GM21447 (cell line): ENCODE results near the gene UBE3C.

ENCODE experiments used
- ATAC-seq: cut with Tn5 transposase; IDR thresholded peaks from one replicate; pipeline ENCODE4 v1.9.1; 2021; ENCODE audit not compliant: unreplicated experiment

UBE3C gene

DNA sequence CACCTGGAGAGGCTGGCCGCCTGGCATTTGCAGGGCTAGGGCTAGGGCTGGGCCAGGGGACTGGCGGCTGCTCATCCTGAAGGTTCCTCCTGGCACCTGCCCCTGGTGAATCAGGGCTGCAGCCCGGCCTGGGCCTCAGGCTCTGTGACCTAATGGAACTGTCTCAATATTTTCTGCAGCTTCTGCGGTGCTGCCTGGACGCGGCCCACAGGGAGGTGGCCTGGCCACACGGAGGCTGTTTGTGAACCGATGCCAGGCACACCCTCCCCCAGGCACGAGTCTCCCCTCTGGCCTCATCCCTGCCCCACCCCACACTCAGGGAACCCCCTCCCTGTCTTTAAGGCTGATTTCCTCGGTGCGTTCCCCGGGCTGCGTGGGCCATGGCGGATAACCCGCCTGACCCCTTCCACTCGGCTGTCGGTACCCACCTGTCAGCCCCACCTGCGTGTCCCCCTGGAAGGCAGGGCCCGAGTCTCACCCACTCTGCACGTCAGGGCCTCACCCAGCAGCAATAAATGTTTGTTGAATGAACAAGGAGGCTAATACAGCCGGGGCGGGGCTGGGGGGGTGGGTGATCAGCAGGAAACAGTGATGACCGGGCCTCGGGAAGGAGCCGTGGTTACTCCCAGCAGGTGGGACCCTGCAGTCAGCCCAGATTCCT lies 143.5 kb downstream of the UBE3C start:
- no peak for ATAC-seq

- no peak for ATAC-seq
These were observed 145.7 kb downstream of the UBE3C start for GRCh38 chr7:157284229-157285014.

- ATAC-seq = no peak
These were observed 152.8 kb downstream of the UBE3C start for GRCh38 chr7:157291404-157292080.

DNA sequence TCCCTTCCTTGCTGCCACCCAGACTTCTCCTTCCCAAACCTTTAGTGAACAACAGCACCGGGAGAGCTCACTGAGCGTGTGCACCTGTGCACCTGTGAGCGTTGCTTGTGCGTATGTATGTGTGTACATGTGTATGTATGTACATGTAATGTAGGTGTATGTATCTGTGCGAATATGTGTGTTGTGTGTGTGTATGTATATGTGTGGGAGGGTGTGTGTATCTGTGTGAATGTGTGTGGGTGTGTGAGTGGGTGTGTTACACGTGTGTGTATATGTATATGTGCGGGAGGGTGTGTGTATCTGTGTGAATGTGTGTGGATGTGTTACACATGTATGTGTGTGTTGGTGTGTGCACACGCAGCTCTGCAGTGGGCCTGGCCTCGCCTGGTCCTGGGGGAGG lies 153.5 kb downstream of the UBE3C start:
- no peak for ATAC-seq

DNA sequence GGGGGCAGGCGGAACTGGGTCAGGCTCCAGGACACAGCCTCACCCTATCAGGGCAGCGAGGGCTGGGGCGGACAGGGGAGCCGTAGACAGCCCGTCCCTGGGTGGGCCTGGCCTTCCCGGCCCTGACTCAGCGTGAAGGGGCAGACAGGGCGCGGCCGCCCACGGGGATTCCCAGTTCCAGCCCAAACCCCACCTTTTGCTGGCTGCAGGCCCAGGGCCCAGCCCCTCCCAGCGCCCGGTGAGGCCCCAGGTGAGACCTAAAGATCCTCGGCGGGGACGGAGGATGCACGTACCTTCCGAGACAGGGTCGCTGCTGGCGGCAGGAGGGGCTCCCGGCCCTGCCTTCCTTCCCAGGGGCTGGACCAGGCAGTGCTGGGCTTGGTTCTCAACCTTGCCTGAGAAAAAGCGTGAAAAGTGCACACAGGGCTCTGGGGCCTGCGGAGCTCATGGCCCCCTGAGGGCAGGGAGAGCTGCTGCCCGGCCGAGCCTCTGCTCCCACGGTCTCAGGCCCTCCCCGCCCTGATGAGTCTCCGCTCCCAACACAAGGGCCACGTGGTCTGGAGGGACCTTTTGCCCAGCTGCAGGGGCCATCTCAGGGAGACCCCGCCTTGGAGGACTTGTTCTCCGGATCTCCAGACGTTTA lies 154.2 kb downstream of the UBE3C start:
- no peak for ATAC-seq

DNA sequence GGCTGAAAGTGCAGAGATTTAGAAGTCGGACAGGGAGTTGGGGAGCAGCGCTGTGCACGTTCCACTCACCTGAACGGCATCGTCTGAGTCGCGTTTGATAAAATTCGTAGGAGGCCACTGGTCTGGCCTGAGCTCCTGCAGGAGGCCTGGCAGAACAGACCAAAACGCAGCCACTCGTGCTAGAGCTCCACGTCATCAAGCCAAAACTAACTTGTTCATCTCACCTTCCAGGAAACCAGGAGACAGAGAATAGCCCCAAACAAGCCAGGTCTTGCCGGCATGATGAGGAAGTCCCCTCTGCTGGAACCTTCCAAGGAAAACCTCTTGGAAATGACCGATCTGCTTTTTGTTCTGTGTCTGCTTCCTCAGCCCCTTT lies 154.7 kb downstream of the UBE3C start:
- no peak for ATAC-seq

DNA sequence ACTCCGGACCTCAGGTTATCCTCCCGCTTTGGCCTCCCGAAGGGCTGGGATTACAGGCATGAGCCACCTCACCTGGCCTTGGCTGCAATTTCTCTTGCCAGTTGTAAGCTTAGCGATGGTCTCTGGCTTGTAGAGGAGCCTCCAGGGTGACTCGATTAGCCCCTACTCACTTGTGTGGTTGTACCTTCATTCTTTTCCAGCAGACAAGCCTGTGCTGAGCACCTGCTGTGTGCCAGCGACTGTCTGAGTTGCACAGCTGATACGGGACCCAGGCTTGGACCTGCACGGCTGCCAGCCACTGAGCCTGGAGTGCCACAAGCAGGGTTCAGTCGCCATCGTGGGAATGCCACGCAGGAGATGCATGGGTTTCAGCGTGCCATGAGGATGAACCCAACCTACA lies 156.0 kb downstream of the UBE3C start:
- no peak for ATAC-seq

GRCh38 chr7:157295338-157295737 lies 156.6 kb downstream of the UBE3C start:
- no peak for ATAC-seq

- ATAC-seq = no peak
These were observed 158.5 kb downstream of the UBE3C start for GRCh38 chr7:157297185-157297584.

DNA sequence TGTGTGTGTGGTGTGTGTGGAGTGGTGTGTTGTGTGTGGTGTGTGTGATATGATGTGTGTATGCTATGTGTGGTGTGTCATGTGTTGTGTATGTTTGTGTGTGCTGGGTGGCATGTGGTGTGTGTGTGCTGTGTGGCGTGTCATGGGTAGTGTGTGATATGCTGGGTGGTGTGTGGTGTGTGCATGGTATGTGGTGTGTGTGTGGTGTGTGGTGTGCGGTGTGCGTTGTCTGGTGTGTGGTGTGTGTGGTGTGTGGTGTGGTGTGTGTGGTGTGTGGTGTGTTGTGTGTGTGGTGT lies 160.5 kb downstream of the UBE3C start:
- ATAC-seq = no peak

DNA sequence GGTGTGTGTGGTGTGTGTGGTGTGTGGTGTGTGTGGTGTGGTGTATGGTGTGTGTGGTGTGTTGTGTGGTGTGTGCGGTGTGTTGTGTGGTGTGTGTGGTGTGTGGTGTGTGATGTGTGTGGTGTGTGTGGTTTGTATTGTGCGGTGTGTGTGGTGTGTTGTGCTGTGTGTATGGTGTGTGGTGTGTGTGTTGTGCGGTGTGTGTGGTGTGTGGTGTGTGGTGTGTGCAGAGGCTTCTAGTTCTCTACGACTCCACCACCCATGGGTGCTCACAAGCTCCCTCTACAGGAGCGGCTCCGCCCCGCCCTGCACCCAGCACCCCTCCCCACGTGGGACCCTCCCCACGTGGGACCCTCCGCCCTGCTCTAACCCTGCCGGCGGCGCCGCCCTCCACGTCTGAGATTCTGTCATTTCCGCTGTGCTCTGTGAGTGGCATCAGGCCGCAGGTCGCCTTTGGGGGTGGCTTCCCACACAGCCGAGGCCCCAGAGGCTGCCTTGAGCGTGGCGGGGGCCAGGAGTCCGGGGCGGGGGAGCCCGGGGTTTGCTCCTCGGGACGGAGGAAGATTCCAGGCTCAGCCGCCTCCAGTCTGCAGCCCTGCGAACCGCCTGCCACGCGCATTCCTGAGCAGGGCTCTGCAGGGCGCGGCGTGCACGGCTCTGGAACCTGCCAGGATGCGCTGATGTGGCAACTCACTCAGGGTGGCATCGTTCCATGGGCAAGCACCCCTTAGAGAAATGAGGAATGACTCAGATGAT lies 161.1 kb downstream of the UBE3C start:
- ATAC-seq = no peak

GRCh38 chr7:157300369-157300825 lies 161.7 kb downstream of the UBE3C start:
- no peak for ATAC-seq

GRCh38 chr7:157301610-157302120 lies 162.9 kb downstream of the UBE3C start:
- ATAC-seq = no peak

- ATAC-seq = no peak
These were observed 168.4 kb downstream of the UBE3C start for GRCh38 chr7:157306846-157307838.

- no peak for ATAC-seq
These were observed 171.4 kb downstream of the UBE3C start for GRCh38 chr7:157309988-157310668.

DNA sequence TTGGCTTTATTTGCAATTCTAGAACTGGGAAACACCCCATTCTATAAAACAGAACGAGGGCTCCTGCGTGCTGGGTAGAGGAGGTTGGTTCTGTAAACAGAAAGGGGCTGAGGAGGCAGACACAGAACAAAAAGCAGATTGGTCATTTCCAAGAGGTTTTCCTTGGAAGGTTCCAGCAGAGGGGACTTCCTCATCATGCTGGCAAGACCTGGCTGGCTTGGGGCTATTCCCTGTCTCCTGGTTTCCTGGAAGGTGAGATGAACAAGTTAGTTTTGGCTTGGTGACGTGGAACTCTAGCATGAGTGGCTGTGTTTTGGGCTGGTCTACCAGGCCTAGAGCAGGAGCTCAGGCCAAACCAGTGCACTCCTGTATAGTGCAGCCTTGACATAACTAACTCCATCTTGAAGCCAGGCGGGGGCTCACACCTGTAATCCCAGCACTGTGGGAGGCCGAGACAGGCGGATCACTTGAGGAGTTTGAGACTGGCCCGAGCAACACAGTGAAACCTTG lies 172.0 kb downstream of the UBE3C start:
- no peak for ATAC-seq

GRCh38 chr7:157312941-157313340 lies 174.2 kb downstream of the UBE3C start:
- no peak for ATAC-seq

DNA sequence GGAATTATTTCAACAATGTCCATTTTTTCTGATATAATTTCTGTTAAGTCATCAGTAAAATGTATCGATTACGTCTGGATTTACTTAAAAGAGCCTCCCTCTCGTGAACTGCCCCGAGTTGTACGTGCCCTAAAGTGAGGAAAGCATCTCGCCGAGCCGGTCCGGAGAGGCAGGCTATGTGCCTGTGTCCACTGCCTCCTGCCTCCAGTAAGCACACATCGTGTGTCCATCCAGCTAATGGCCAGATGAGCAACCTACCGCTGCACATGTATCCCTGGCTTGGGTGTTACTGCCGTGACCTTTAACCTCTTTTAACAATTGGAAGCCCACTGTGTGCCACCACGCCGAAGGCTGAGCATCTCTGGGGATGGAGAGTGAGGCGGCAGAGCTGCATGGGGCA lies 174.9 kb downstream of the UBE3C start:
- no peak for ATAC-seq
